Activated CD4-positive, alpha-beta T cell treated with anti-CD3 and anti-CD28 coated beads, Interleukin-2, Interleukin-4, amounts not matched to agents 100 ng/mL and 50 ng/mL, durations not matched to agents 16 hours and 8 hours (primary cell): ENCODE data around the gene PPP2R2D.
"Not testable (repeated sequence)": the region's sequence is repeated elsewhere in the genome, so short reads cannot be mapped to it uniquely, and the experiment has no call there.

Experiments
- DNase-seq: peaks from one replicate; pipeline ENCODE4 v3.0.0-alpha.2; 2020; ENCODE audit warnings: low spot score

The PPP2R2D gene

GRCh38 chr10:131949041-131949862, 48.4 kb downstream of the PPP2R2D start:
- no peak for DNase-seq

GRCh38 chr10:131949908-131950307, 49.1 kb downstream of the PPP2R2D start:
- not testable (repeated sequence) for DNase-seq

GRCh38 chr10:131954356-131954965, 53.7 kb downstream of the PPP2R2D start:
- no peak for DNase-seq

- no peak for DNase-seq
These were observed 55.0 kb downstream of the PPP2R2D start for GRCh38 chr10:131955591-131956340.

- DNase-seq = no peak
These were observed 59.0 kb downstream of the PPP2R2D start for GRCh38 chr10:131959841-131960240.

GRCh38 chr10:131960631-131961046, 59.8 kb downstream of the PPP2R2D start:
- no peak for DNase-seq

- DNase-seq = no peak
These were observed 60.4 kb downstream of the PPP2R2D start for GRCh38 chr10:131961047-131961776.

GRCh38 chr10:131961777-131962662, 61.2 kb downstream of the PPP2R2D start:
- no peak for DNase-seq

GRCh38 chr10:131963350-131963749, 62.5 kb downstream of the PPP2R2D start:
- no peak for DNase-seq

- no peak for DNase-seq
These were observed 63.0 kb downstream of the PPP2R2D start for GRCh38 chr10:131963811-131964210.

GRCh38 chr10:131964298-131964697, 63.5 kb downstream of the PPP2R2D start:
- DNase-seq = no peak

- DNase-seq = no peak
These were observed 68.1 kb downstream of the PPP2R2D start for GRCh38 chr10:131968949-131969348.

GRCh38 chr10:131970946-131971345, 70.1 kb downstream of the PPP2R2D start:
- DNase-seq = no peak

GRCh38 chr10:131971591-131971990, 70.8 kb downstream of the PPP2R2D start:
- DNase-seq = no peak

GRCh38 chr10:131972474-131973071, 71.8 kb downstream of the PPP2R2D start:
- peak; percentile 12 for DNase-seq

- no peak for DNase-seq
These were observed 72.5 kb downstream of the PPP2R2D start for GRCh38 chr10:131973160-131973951.

GRCh38 chr10:131974034-131974817, 73.4 kb downstream of the PPP2R2D start:
- no peak for DNase-seq

- no peak for DNase-seq
These were observed 74.2 kb downstream of the PPP2R2D start for GRCh38 chr10:131975003-131975402.

- no peak for DNase-seq
These were observed 75.0 kb downstream of the PPP2R2D start for GRCh38 chr10:131975796-131976195.
